Astrocyte (in vitro differentiated cells and primary cell): ENCODE results near the gene FKBP11. TPM values are rescaled to one million over a fixed set of nuclear protein-coding genes. Genes with fewer than 3 reads are reported as not detected.
A peak's percentile ranks its signal among the peaks of the same experiment; 100 is the strongest.

Experiments used
- DNase-seq: peaks from one replicate; pipeline ENCODE4 v3.0.0-alpha.2; 2010; ENCODE audit warnings: low read depth
- FAIRE-seq: peaks from 2 replicates; lab custom pipeline; 2011; peaks lifted over from hg19 to GRCh38; lab: Jason Lieb, UNC
- H2AFZ ChIP-seq: 2 replicates; pipeline ENCODE4 v1.6.0; 2012; ENCODE audit warnings: low read depth, low read length, inconsistent platforms
- H3K27ac ChIP-seq: 2 replicates; pipeline ENCODE4 v1.5.1; 2011; ENCODE audit warnings: low read depth, low read length, inconsistent platforms
- H3K27me3 ChIP-seq: 2 replicates; pipeline ENCODE4 v1.6.0; 2011; ENCODE audit warnings: low read length, inconsistent platforms; ENCODE audit not compliant: insufficient read depth
- H3K36me3 ChIP-seq: 2 replicates; pipeline ENCODE4 v1.5.1; 2011; ENCODE audit warnings: low read length, inconsistent platforms; ENCODE audit not compliant: insufficient read depth
- H3K4me1 ChIP-seq: 2 replicates; pipeline ENCODE4 v1.5.1; 2011; ENCODE audit warnings: low read length, inconsistent platforms; ENCODE audit not compliant: insufficient read depth
- H3K4me2 ChIP-seq: 2 replicates; pipeline ENCODE4 v1.6.0; 2012; ENCODE audit warnings: low read length, inconsistent platforms
- H3K4me3 ChIP-seq: 2 replicates; pipeline ENCODE4 v1.5.1; 2011; ENCODE audit warnings: low read depth, mild to moderate bottlenecking, low read length, inconsistent platforms; ENCODE audit not compliant: insufficient read depth
- H3K79me2 ChIP-seq: 2 replicates; pipeline ENCODE4 v1.6.0; 2012; ENCODE audit warnings: mild to moderate bottlenecking, low read length, inconsistent platforms; ENCODE audit not compliant: insufficient read depth
- H3K9ac ChIP-seq: 2 replicates; pipeline ENCODE4 v1.6.0; 2012; ENCODE audit warnings: mild to moderate bottlenecking, low read length, inconsistent platforms
- H3K9me3 ChIP-seq: 2 replicates; pipeline ENCODE4 v1.5.1; 2012; ENCODE audit warnings: low read depth, mild to moderate bottlenecking, low read length, inconsistent platforms; ENCODE audit not compliant: insufficient read depth
- H4K20me1 ChIP-seq: 2 replicates; pipeline ENCODE4 v1.6.0; 2012; ENCODE audit warnings: low read length, inconsistent platforms; ENCODE audit not compliant: insufficient read depth
- H3K27ac Mint-ChIP-seq: one replicate; pipeline ENCODE4 v1.8.0; 2021; ENCODE audit warnings: mild to moderate bottlenecking, mixed read lengths; ENCODE audit not compliant: unreplicated experiment
- H3K27me3 Mint-ChIP-seq: one replicate; pipeline ENCODE4 v1.8.0; 2021; ENCODE audit warnings: low read depth, mixed read lengths; ENCODE audit not compliant: unreplicated experiment
- H3K36me3 Mint-ChIP-seq: one replicate; pipeline ENCODE4 v1.8.0; 2021; ENCODE audit warnings: low read depth, mixed read lengths; ENCODE audit not compliant: unreplicated experiment
- H3K4me1 Mint-ChIP-seq: one replicate; pipeline ENCODE4 v1.8.0; 2021; ENCODE audit warnings: low read depth, mixed read lengths; ENCODE audit not compliant: unreplicated experiment
- H3K4me3 Mint-ChIP-seq: one replicate; pipeline ENCODE4 v1.8.0; 2021; ENCODE audit warnings: mild to moderate bottlenecking, moderate library complexity, mixed read lengths; ENCODE audit not compliant: unreplicated experiment
- H3K9me3 Mint-ChIP-seq: one replicate; pipeline ENCODE4 v1.8.0; 2021; ENCODE audit warnings: mild to moderate bottlenecking, mixed read lengths; ENCODE audit not compliant: unreplicated experiment
- CTCF ChIP-seq: IDR thresholded peaks from 2 replicates; pipeline ENCODE4 v1.5.1; 2011; ENCODE audit warnings: low read depth, mild to moderate bottlenecking, inconsistent platforms, low read length, moderate library complexity; ENCODE audit not compliant: insufficient read depth
- EZH2 ChIP-seq: IDR thresholded peaks from 2 replicates; pipeline ENCODE4 v1.6.1; 2012; ENCODE audit warnings: mild to moderate bottlenecking, low read length, inconsistent platforms; ENCODE audit not compliant: insufficient read depth
- total RNA-seq: library from RNA; stranded (reverse); gene quantifications from 2 replicates; pipeline ENCODE4 v1.2.1, GENCODE V29; 2021

FKBP11 gene
- total RNA-seq, 1 donor from 2014 or later, result 51.2 TPM

GRCh38 chr12:48972213-48972951, 47.1 kb upstream of the FKBP11 start:
- peaks cover 40% of the 10 kb centered on the region for H3K4me1 ChIP-seq
- no peaks in the 10 kb centered on the region for H3K36me3 Mint-ChIP-seq
- peaks cover 2% of the 10 kb centered on the region for H3K9me3 Mint-ChIP-seq
- H3K4me1 Mint-ChIP-seq, result peaks cover 12% of the 10 kb centered on the region
- no peak overlapping the region for H3K4me3 ChIP-seq
- H3K27ac ChIP-seq, result no peak overlapping the region
- no peak overlapping the region for H2AFZ ChIP-seq
- peaks cover 81% of the 10 kb centered on the region for H3K27me3 ChIP-seq
- peaks cover 30% of the 10 kb centered on the region for H4K20me1 ChIP-seq
- no peak overlapping the region for H3K9ac ChIP-seq
- no peaks in the 10 kb centered on the region for H3K36me3 ChIP-seq
- H3K4me2 ChIP-seq, result peak overlapping the region; percentile 81
- peak overlapping the region; percentile 77 for H3K4me3 Mint-ChIP-seq
- peak overlapping the region; percentile 62 for H3K27ac Mint-ChIP-seq
- H3K79me2 ChIP-seq, result no peaks in the 10 kb centered on the region
- DNase-seq (peak; percentile 35), FAIRE-seq (no peak)
- TF ChIP-seq CTCF (no peak), EZH2 (peak; percentile 44)
- peaks cover 75% of the 10 kb centered on the region for H3K27me3 Mint-ChIP-seq
- no peaks in the 10 kb centered on the region for H3K9me3 ChIP-seq

- no peaks in the 10 kb centered on the region for H3K36me3 Mint-ChIP-seq
Measured at GRCh38 chr12:48970702-48971334, 45.5 kb upstream of the FKBP11 start.

More at GRCh38 chr12:48970702-48971334, 45.5 kb upstream of the FKBP11 start:
- no peaks in the 10 kb centered on the region for H3K9me3 ChIP-seq
- peaks cover 79% of the 10 kb centered on the region for H3K27me3 ChIP-seq
- no peaks in the 10 kb centered on the region for H3K79me2 ChIP-seq
- no peak overlapping the region for H3K9ac ChIP-seq
- H3K9me3 Mint-ChIP-seq, result no peaks in the 10 kb centered on the region
- H3K27me3 Mint-ChIP-seq, result peaks cover 70% of the 10 kb centered on the region
- TF ChIP-seq EZH2 (no peak), CTCF (no peak)
- H3K36me3 ChIP-seq, result no peaks in the 10 kb centered on the region
- H3K27ac ChIP-seq, result no peak overlapping the region
- peaks cover 33% of the 10 kb centered on the region for H3K4me1 ChIP-seq
- H3K27ac Mint-ChIP-seq, result peak overlapping the region; percentile 66
- no peak for DNase-seq
- H3K4me2 ChIP-seq, result peak overlapping the region; percentile 81
- no peak overlapping the region for H3K4me3 ChIP-seq
- peak overlapping the region; percentile 55 for H2AFZ ChIP-seq
- H3K4me1 Mint-ChIP-seq, result peaks cover 12% of the 10 kb centered on the region
- H4K20me1 ChIP-seq, result peaks cover 30% of the 10 kb centered on the region
- H3K4me3 Mint-ChIP-seq, result peak overlapping the region; percentile 74
- FAIRE-seq, result no peak
